Endothelial cell of umbilical vein (primary cell): ENCODE measurements around the gene RAB3IL1.

Experiments used
- EZH2 ChIP-seq: IDR thresholded peaks from 2 replicates; pipeline ENCODE4 v1.6.1; 2012; ENCODE audit warnings: borderline replicate concordance, low read depth, mild to moderate bottlenecking, moderate library complexity, low read length, inconsistent platforms; ENCODE audit not compliant: severe bottlenecking
- FOS ChIP-seq: IDR thresholded peaks from 2 replicates; pipeline ENCODE4 v1.6.1; 2011; ENCODE audit warnings: mild to moderate bottlenecking, low read length, moderate library complexity, borderline replicate concordance; ENCODE audit not compliant: insufficient read depth
- GATA2 ChIP-seq: IDR thresholded peaks from 2 replicates; pipeline ENCODE4 v1.7.0; 2011; ENCODE audit warnings: low read depth, mild to moderate bottlenecking, moderate library complexity, mixed read lengths, low read length; ENCODE audit not compliant: insufficient read length, insufficient read depth
- POLR2A ChIP-seq: IDR thresholded peaks from 2 replicates; pipeline ENCODE4 v1.6.1; 2012; ENCODE audit warnings: low read depth, mild to moderate bottlenecking, control low read depth, low read length
- POLR2AphosphoS5 ChIP-seq: IDR thresholded peaks from 2 replicates; pipeline ENCODE4 v1.6.1; 2012; ENCODE audit warnings: low read depth, mild to moderate bottlenecking, control low read depth, low read length, moderate library complexity; ENCODE audit not compliant: insufficient read depth
- TF ChIP-seq, protein P1 (sequence below), 2 donors: IDR thresholded peaks; 1 replicate in 1 of 2; 2 replicates in 1 of 2; pipeline ENCODE4 v1.5.1; 2011; ENCODE audit warnings: low read length in 2 of 2, mild to moderate bottlenecking in 2 of 2, moderate library complexity in 2 of 2, control low read depth in 1 of 2, inconsistent platforms in 1 of 2, low read depth in 1 of 2; ENCODE audit not compliant: insufficient read depth in 1 of 2; ENCODE audit errors: extremely low read depth in 1 of 2
- TF ChIP-seq, protein P2 (sequence below): IDR thresholded peaks from 2 replicates; pipeline ENCODE4 v1.6.1; 2011; ENCODE audit not compliant: insufficient read depth, insufficient read length

DNA sequence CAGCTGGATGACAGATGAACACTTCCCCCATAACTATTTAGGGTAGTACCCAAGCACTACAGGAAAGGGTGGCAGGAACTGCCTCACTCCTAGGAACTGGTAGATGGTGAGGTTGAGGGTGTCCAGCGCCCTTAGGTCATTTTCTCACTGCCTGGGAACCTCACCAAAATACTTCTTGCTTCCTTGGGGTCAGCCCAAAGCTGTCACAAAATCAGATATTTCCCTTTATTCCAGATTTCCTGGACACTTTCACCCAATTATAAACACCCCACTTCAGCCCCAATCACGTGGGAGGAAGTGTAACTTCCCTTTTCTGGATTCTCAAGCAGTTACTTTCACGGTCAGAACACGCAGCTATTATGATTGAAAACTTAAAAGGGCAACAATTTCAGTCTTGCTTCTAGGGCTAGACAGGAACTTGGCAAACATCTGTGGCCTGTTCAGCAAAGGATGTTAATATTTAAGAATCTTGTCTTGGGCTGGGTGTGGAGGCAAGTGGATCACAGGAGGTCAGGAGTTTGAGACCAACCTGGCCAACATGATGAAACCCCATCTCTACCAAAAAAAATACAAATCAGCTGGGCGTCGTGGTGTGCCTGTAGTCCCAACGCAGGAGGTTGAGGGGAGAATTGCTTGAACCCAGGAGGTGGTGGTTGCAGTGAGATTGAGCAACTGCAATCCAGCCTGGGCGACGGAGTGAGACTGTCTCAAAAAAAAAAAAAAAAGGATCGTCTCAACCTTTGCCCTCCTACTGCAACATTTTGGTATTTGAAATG, 46.1 kb upstream of the RAB3IL1 start:
- TF ChIP-seq, protein P1, sequence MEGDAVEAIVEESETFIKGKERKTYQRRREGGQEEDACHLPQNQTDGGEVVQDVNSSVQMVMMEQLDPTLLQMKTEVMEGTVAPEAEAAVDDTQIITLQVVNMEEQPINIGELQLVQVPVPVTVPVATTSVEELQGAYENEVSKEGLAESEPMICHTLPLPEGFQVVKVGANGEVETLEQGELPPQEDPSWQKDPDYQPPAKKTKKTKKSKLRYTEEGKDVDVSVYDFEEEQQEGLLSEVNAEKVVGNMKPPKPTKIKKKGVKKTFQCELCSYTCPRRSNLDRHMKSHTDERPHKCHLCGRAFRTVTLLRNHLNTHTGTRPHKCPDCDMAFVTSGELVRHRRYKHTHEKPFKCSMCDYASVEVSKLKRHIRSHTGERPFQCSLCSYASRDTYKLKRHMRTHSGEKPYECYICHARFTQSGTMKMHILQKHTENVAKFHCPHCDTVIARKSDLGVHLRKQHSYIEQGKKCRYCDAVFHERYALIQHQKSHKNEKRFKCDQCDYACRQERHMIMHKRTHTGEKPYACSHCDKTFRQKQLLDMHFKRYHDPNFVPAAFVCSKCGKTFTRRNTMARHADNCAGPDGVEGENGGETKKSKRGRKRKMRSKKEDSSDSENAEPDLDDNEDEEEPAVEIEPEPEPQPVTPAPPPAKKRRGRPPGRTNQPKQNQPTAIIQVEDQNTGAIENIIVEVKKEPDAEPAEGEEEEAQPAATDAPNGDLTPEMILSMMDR (IDR thresholded peaks at IDR 0.05; ENCODE audit: extremely low read depth in 1 of 2, insufficient read depth in 1 of 2, low read depth in 1 of 2, low read length in 2 of 2), result no peak
- TF ChIP-seq GATA2, result no peak
- no peak for TF ChIP-seq EZH2
- TF ChIP-seq POLR2AphosphoS5, result no peak
- TF ChIP-seq POLR2A, result peak; percentile 71
- no peak for TF ChIP-seq FOS
- TF ChIP-seq, protein P2, sequence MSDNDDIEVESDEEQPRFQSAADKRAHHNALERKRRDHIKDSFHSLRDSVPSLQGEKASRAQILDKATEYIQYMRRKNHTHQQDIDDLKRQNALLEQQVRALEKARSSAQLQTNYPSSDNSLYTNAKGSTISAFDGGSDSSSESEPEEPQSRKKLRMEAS, result no peak
